ENCODE measurements around the gene ZMYM4. TPM values are rescaled to one million over a fixed set of nuclear protein-coding genes. Genes with fewer than 3 reads are reported as not detected.

Gene ZMYM4
- polyA plus RNA-seq, 1 donor from 2014 or later, result 36.1 TPM

DNA sequence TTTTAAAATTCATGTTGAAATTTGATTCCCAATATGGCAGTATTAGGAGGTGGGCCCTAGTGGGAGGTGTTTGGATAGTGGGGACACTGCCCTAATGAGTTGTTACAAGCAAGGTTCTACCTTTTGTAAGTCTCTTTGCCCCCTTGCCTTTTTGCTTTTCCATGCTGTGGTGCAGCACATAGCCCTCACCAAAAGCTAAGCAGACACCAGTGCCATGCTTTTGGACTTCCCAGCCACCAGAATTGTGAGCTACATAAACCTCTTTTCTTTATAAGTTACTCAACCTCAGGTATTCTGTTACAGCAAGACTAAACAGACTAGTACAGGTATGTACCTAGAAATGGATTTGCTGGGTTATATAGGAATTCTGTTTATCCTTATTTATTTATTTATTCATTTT, 13.7 kb downstream of the ZMYM4 start:
- Histone ChIP-seq H3K4me3 (ENCODE audit: low read length) (no peak overlapping the region), H3K79me2 (replicated peaks; ENCODE audit: insufficient read depth, low read length) (peaks cover 70% of the 10 kb centered on the region), H3K27ac (ENCODE audit: low read length) (no peak overlapping the region), H3F3A (ENCODE audit: insufficient read depth, low read length, poor library complexity, severe bottlenecking) (no peaks in the 10 kb centered on the region), H3K9me3 (ENCODE audit: low read length) (peaks cover 10% of the 10 kb centered on the region), H3K9ac (ENCODE audit: low read length) (no peak overlapping the region), H3K27me3 (ENCODE audit: insufficient read depth, low read depth, low read length) (no peaks in the 10 kb centered on the region), H4K20me1 (ENCODE audit: insufficient read depth) (no peaks in the 10 kb centered on the region), H2AFZ (ENCODE audit: low read depth, low read length) (no peak overlapping the region), H3K9me2 (ENCODE audit: insufficient read depth, low read length) (no peaks in the 10 kb centered on the region), H3K4me2 (ENCODE audit: low read length) (no peak overlapping the region), H3K36me3 (ENCODE audit: insufficient read depth, low read length) (peaks cover 4% of the 10 kb centered on the region)
- TF ChIP-seq RAD21 (conservative IDR thresholded peaks at IDR 0.05) (no peak), SMC3 (conservative IDR thresholded peaks at IDR 0.05; ENCODE audit: poor library complexity) (no peak), TAF1 (IDR thresholded peaks at IDR 0.05; ENCODE audit: low read depth) (no peak), REST (IDR thresholded peaks at IDR 0.05; ENCODE audit: borderline replicate concordance) (no peak), EZH2 (IDR thresholded peaks at IDR 0.05; ENCODE audit: borderline replicate concordance, insufficient read depth, low read length, poor library complexity, severe bottlenecking) (no peak), EP300 (conservative IDR thresholded peaks at IDR 0.05; ENCODE audit: poor library complexity, severe bottlenecking) (no peak), POLR2AphosphoS5 (IDR thresholded peaks at IDR 0.05) (no peak), MXI1 (conservative IDR thresholded peaks at IDR 0.05; ENCODE audit: poor library complexity, severe bottlenecking) (no peak)
- TF ChIP-seq, protein P1, sequence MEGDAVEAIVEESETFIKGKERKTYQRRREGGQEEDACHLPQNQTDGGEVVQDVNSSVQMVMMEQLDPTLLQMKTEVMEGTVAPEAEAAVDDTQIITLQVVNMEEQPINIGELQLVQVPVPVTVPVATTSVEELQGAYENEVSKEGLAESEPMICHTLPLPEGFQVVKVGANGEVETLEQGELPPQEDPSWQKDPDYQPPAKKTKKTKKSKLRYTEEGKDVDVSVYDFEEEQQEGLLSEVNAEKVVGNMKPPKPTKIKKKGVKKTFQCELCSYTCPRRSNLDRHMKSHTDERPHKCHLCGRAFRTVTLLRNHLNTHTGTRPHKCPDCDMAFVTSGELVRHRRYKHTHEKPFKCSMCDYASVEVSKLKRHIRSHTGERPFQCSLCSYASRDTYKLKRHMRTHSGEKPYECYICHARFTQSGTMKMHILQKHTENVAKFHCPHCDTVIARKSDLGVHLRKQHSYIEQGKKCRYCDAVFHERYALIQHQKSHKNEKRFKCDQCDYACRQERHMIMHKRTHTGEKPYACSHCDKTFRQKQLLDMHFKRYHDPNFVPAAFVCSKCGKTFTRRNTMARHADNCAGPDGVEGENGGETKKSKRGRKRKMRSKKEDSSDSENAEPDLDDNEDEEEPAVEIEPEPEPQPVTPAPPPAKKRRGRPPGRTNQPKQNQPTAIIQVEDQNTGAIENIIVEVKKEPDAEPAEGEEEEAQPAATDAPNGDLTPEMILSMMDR (IDR thresholded peaks at IDR 0.05; ENCODE audit: poor library complexity, severe bottlenecking), result no peak

- Histone ChIP-seq H3K27ac (ENCODE audit: low read length) (no peak overlapping the region), H3K36me3 (ENCODE audit: insufficient read depth, low read length) (peaks cover 4% of the 10 kb centered on the region), H3K9me3 (ENCODE audit: low read length) (peaks cover 10% of the 10 kb centered on the region)
Observed at GRCh38 chr1:35284852-35285251, 16.3 kb downstream of the ZMYM4 start.

More at GRCh38 chr1:35284852-35285251, 16.3 kb downstream of the ZMYM4 start:
- peaks cover 54% of the 10 kb centered on the region for H3K79me2 ChIP-seq (replicated peaks; ENCODE audit: insufficient read depth, low read length)
- H3K9ac ChIP-seq (ENCODE audit: low read length), result no peak overlapping the region
- no peak overlapping the region for H3K4me2 ChIP-seq (ENCODE audit: low read length)
- H4K20me1 ChIP-seq (ENCODE audit: insufficient read depth), result no peaks in the 10 kb centered on the region
- H3K4me3 ChIP-seq (ENCODE audit: low read length), result no peak overlapping the region
- H3F3A ChIP-seq (ENCODE audit: insufficient read depth, low read length, poor library complexity, severe bottlenecking), result no peaks in the 10 kb centered on the region
- H3K9me2 ChIP-seq (ENCODE audit: insufficient read depth, low read length), result no peaks in the 10 kb centered on the region
- no peaks in the 10 kb centered on the region for H3K27me3 ChIP-seq (ENCODE audit: insufficient read depth, low read depth, low read length)
- TF ChIP-seq MXI1 (conservative IDR thresholded peaks at IDR 0.05; ENCODE audit: poor library complexity, severe bottlenecking) (no peak), SMC3 (conservative IDR thresholded peaks at IDR 0.05; ENCODE audit: poor library complexity) (no peak), POLR2AphosphoS5 (IDR thresholded peaks at IDR 0.05) (no peak), EZH2 (IDR thresholded peaks at IDR 0.05; ENCODE audit: borderline replicate concordance, insufficient read depth, low read length, poor library complexity, severe bottlenecking) (no peak), REST (IDR thresholded peaks at IDR 0.05; ENCODE audit: borderline replicate concordance) (no peak), RAD21 (conservative IDR thresholded peaks at IDR 0.05) (no peak), EP300 (conservative IDR thresholded peaks at IDR 0.05; ENCODE audit: poor library complexity, severe bottlenecking) (no peak)
- TF ChIP-seq, protein P1 (IDR thresholded peaks at IDR 0.05; ENCODE audit: poor library complexity, severe bottlenecking), result no peak
- H2AFZ ChIP-seq (ENCODE audit: low read depth, low read length), result no peak overlapping the region

All from neural cell (in vitro differentiated cells).